Calu3 (cell line): Measurements from ENCODE around the gene LCMT2. TPM values are rescaled to one million over a fixed set of nuclear protein-coding genes. Genes with fewer than 3 reads are reported as not detected.

ENCODE experiments used
- BruUV-seq: library from RNA; stranded (reverse); fragments of 400-500 nt; replicated peaks from 2 replicates; lab custom pipeline; 2021; lab: Mats Ljungman, UMichigan
- CTCF ChIA-PET: fragments of 300-600 bp; sonication (Branson Sonifier 250); formaldehyde crosslinking; loops from one replicate; lab custom pipeline; 2022; ENCODE audit warnings: antibody characterized with exemption; lab: Charles Lee
- DNase-seq: peaks from one replicate; pipeline ENCODE4 v3.0.0; 2022
- H3K27ac Mint-ChIP-seq: one replicate; pipeline ENCODE4 v1.8.0; 2022; ENCODE audit warnings: mixed read lengths; ENCODE audit not compliant: unreplicated experiment
- H3K27me3 Mint-ChIP-seq: one replicate; pipeline ENCODE4 v1.8.0; 2022; ENCODE audit warnings: mixed read lengths; ENCODE audit not compliant: unreplicated experiment
- H3K36me3 Mint-ChIP-seq: one replicate; pipeline ENCODE4 v1.8.0; 2022; ENCODE audit warnings: mild to moderate bottlenecking, moderate library complexity, mixed read lengths; ENCODE audit not compliant: insufficient read depth, unreplicated experiment
- H3K4me1 Mint-ChIP-seq: one replicate; pipeline ENCODE4 v1.8.0; 2022; ENCODE audit warnings: mild to moderate bottlenecking, low read depth, mixed read lengths; ENCODE audit not compliant: unreplicated experiment
- H3K4me3 Mint-ChIP-seq: one replicate; pipeline ENCODE4 v1.8.0; 2022; ENCODE audit warnings: mild to moderate bottlenecking, low read depth, moderate library complexity, mixed read lengths; ENCODE audit not compliant: unreplicated experiment
- H3K9me3 Mint-ChIP-seq: one replicate; pipeline ENCODE4 v1.8.0; 2022; ENCODE audit warnings: low read depth, mixed read lengths; ENCODE audit not compliant: unreplicated experiment
- intact Hi-C: fragments of 100-400 bp; cut with micrococcal nuclease; formaldehyde crosslinking; loops from one replicate; pipeline ENCODE4 v1.10.0; 2022; ENCODE audit not compliant: unreplicated experiment
- total RNA-seq: library from RNA; stranded (reverse); gene quantifications from 2 replicates; pipeline ENCODE4 v1.2.3, GENCODE V29; 2022
- TF ChIP-seq, protein P1 (sequence below): fragments of 200-600 bp; IDR thresholded peaks from one replicate; pipeline ENCODE4 v1.8.0; 2022; ENCODE audit warnings: antibody characterized with exemption; ENCODE audit not compliant: unreplicated experiment

Gene LCMT2
- total RNA-seq, 1 experiment from 2014 or later, result 5.1 TPM

DNA sequence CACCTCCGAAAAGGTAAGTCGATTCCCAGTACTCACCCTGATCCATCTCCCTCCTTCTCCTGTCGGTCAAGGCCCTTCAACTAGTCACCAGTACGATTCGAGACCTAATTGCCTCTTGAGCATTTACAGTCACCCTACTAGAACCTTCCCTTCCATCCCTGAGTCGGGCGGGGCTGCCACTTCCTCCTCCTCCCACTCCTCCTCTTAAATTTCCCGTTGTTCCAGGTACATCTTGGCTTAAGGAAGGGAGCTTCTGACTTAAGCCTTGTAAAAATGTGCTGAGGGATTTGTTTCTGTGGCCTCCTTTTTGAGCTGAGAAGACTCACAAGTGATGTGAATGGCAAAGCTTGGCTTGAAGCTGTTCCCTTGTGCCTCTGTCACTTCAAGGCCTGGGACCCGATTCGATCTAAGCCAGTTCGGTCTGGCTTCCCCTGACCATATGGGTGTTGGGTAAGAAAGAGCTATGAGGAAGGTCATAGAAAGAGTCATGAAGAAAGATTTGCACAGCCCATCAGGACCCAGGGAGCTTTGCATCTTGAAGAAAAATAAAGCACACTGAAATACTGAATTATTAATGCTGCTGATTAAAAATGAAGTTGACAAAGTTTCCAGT, 28.1 kb downstream of the LCMT2 start, which contains the start of gene TGM7:
TSS of gene TGM7 (minus strand) at position 51 of the 613 bp plus-strand sequence.
- TF ChIP-seq, protein P1, sequence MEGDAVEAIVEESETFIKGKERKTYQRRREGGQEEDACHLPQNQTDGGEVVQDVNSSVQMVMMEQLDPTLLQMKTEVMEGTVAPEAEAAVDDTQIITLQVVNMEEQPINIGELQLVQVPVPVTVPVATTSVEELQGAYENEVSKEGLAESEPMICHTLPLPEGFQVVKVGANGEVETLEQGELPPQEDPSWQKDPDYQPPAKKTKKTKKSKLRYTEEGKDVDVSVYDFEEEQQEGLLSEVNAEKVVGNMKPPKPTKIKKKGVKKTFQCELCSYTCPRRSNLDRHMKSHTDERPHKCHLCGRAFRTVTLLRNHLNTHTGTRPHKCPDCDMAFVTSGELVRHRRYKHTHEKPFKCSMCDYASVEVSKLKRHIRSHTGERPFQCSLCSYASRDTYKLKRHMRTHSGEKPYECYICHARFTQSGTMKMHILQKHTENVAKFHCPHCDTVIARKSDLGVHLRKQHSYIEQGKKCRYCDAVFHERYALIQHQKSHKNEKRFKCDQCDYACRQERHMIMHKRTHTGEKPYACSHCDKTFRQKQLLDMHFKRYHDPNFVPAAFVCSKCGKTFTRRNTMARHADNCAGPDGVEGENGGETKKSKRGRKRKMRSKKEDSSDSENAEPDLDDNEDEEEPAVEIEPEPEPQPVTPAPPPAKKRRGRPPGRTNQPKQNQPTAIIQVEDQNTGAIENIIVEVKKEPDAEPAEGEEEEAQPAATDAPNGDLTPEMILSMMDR, result no peak
- CTCF ChIA-PET, result no interaction called here
- no peak within 1 kb of the TSS for H3K27ac Mint-ChIP-seq
- H3K4me1 Mint-ChIP-seq, result no peaks in the 10 kb centered on the region
- intact Hi-C loops, result no loop called here
- H3K4me3 Mint-ChIP-seq, result no peak within 1 kb of the TSS
- DNase-seq, result no peak
- no peaks in the 10 kb centered on the region for H3K9me3 Mint-ChIP-seq
- H3K36me3 Mint-ChIP-seq, result no peaks in the 10 kb centered on the region
- BruUV-seq, result no TSS peak
- H3K27me3 Mint-ChIP-seq, result peaks cover 68% of the 10 kb centered on the region

GRCh38 chr15:43299884-43300283, 30.5 kb downstream of the LCMT2 start:
- TF ChIP-seq, protein P1, result no peak
- H3K9me3 Mint-ChIP-seq, result no peaks in the 10 kb centered on the region
- H3K36me3 Mint-ChIP-seq, result no peaks in the 10 kb centered on the region
- CTCF ChIA-PET, result no interaction called here
- intact Hi-C loops, result no loop called here
- peaks cover 55% of the 10 kb centered on the region for H3K27me3 Mint-ChIP-seq
- H3K27ac Mint-ChIP-seq, result no peak overlapping the region
- BruUV-seq, result no TSS peak
- no peaks in the 10 kb centered on the region for H3K4me1 Mint-ChIP-seq
- DNase-seq, result no peak
- no peak overlapping the region for H3K4me3 Mint-ChIP-seq

DNA sequence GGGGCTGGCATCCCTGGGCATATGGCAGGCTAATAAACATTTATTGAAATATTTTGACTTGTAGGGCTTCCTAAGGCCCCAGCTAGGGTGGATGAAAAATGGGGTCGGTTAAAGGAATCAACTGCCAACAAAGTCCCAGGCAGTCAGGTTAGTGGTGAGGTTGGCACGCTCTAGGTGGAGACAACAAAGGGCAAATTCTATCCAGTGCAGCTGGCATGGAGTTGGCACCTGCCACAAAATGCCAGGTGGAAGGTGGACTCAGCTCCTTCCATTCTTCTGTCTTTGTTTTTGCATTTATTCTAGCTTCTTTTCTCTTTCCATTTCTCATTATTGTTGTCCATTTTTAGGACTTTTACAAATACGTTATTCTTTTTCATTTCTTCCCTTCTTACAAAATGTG, 31.0 kb downstream of the LCMT2 start:
- Mint-ChIP-seq H3K27me3 (peaks cover 56% of the 10 kb centered on the region), H3K4me1 (no peaks in the 10 kb centered on the region), H3K27ac (no peak overlapping the region), H3K36me3 (no peaks in the 10 kb centered on the region), H3K4me3 (no peak overlapping the region), H3K9me3 (no peaks in the 10 kb centered on the region)
- CTCF ChIA-PET, result no interaction called here
- no TSS peak for BruUV-seq
- intact Hi-C loops, result no loop called here
- TF ChIP-seq, protein P1, result no peak
- no peak for DNase-seq

DNA sequence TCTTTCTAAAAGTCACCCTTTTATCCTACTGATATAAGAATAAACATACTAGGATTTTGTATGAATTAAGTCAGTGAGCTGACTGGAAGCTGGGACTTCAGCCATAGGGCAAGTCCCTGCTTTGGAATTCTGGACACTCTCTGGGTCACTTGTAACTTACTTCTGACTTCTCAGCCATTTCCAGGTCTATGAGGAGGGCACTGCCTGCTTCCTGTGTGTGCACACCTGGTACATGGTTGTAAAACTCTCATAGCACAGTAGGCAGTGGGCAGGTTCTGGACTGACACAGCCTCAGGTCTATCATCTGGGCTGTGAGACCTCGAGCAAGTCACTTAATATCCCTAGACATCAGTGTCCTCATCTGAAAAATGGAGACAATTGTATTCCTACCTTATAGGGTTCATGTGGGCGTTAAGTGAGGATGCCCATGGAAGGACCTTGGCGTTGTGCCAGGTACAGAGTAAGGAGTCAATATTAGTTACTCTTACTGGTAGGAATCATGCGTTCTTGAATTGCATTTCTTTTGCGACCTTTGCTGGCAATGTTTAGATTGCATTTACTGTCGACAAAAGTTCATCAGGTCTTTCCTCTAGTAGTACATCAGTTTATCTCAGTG, 36.2 kb downstream of the LCMT2 start:
- Mint-ChIP-seq H3K4me1 (no peaks in the 10 kb centered on the region), H3K4me3 (no peak overlapping the region), H3K9me3 (no peaks in the 10 kb centered on the region), H3K27me3 (peaks cover 53% of the 10 kb centered on the region), H3K27ac (no peak overlapping the region), H3K36me3 (no peaks in the 10 kb centered on the region)
- BruUV-seq, result no TSS peak
- intact Hi-C loops, result no loop called here
- CTCF ChIA-PET, result no interaction called here
- TF ChIP-seq, protein P1, result no peak
- DNase-seq, result no peak
